Nephron (organoid): ENCODE measurements around the gene SLC36A3.

Experiments used
- H3K27ac Mint-ChIP-seq, 3 experiments: 2 replicates each; pipeline ENCODE4 v1.8.0; 2020; ENCODE audit warnings: mixed read lengths in 3 of 3, mild to moderate bottlenecking in 2 of 3, moderate library complexity in 1 of 3
- H3K27me3 Mint-ChIP-seq: 2 replicates; pipeline ENCODE4 v1.8.0; 2021; ENCODE audit warnings: low read depth, mild to moderate bottlenecking, moderate library complexity, mixed read lengths
- H3K36me3 Mint-ChIP-seq: 2 replicates; pipeline ENCODE4 v1.8.0; 2020; ENCODE audit warnings: low read depth, mixed read lengths
- H3K4me1 Mint-ChIP-seq: 2 replicates; pipeline ENCODE4 v1.8.0; 2020; ENCODE audit warnings: mixed read lengths
- H3K4me3 Mint-ChIP-seq, 3 experiments: 2 replicates each; pipeline ENCODE4 v1.8.0; 2020; ENCODE audit warnings: mild to moderate bottlenecking in 3 of 3, mixed read lengths in 3 of 3, moderate library complexity in 2 of 3
- H3K9me3 Mint-ChIP-seq: 2 replicates; pipeline ENCODE4 v1.8.0; 2020; ENCODE audit warnings: mixed read lengths
- CTCF ChIP-seq, 3 experiments: fragments of 200-600 bp; sonication (generic); IDR thresholded peaks; one replicate each; pipeline ENCODE4 v1.5.0; 2021; ENCODE audit warnings: antibody characterized with exemption in 3 of 3; ENCODE audit not compliant: unreplicated experiment in 3 of 3

The SLC36A3 gene

GRCh38 chr5:151303666-151304065 lies at the start of gene SLC36A3:
Gene SLC36A3 (minus strand): TSS chr5:151303766. CDS start chr5:151303354, 412 bp downstream.
- H3K9me3 Mint-ChIP-seq = no peaks in the 10 kb centered on the region
- H3K27me3 Mint-ChIP-seq = peaks cover 19% of the 10 kb centered on the region
- no peak for TF ChIP-seq CTCF (IDR thresholded peaks at IDR 0.05; ENCODE audit: unreplicated experiment in 3 of 3)
- H3K4me1 Mint-ChIP-seq = no peaks in the 10 kb centered on the region
- no peak within 1 kb of the TSS for H3K27ac Mint-ChIP-seq
- H3K4me3 Mint-ChIP-seq = no peak within 1 kb of the TSS
- no peaks in the 10 kb centered on the region for H3K36me3 Mint-ChIP-seq

- H3K27ac Mint-ChIP-seq = no peak overlapping the region
- no peaks in the 10 kb centered on the region for H3K4me1 Mint-ChIP-seq
- no peak overlapping the region for H3K4me3 Mint-ChIP-seq
- peaks cover 4% of the 10 kb centered on the region for H3K9me3 Mint-ChIP-seq
- TF ChIP-seq CTCF (IDR thresholded peaks at IDR 0.05; ENCODE audit: unreplicated experiment in 3 of 3) = no peak
- H3K36me3 Mint-ChIP-seq = no peaks in the 10 kb centered on the region
- H3K27me3 Mint-ChIP-seq = peaks cover 12% of the 10 kb centered on the region
Measured at GRCh38 chr5:151351671-151352070, 48.1 kb upstream of the SLC36A3 start.

GRCh38 chr5:151348789-151349188 lies 45.2 kb upstream of the SLC36A3 start:
- H3K27ac Mint-ChIP-seq = no peak overlapping the region
- H3K9me3 Mint-ChIP-seq = no peaks in the 10 kb centered on the region
- H3K27me3 Mint-ChIP-seq = peaks cover 35% of the 10 kb centered on the region
- no peak overlapping the region for H3K4me3 Mint-ChIP-seq
- peaks cover 8% of the 10 kb centered on the region for H3K4me1 Mint-ChIP-seq
- no peak for TF ChIP-seq CTCF (IDR thresholded peaks at IDR 0.05; ENCODE audit: unreplicated experiment in 3 of 3)
- no peaks in the 10 kb centered on the region for H3K36me3 Mint-ChIP-seq

- Mint-ChIP-seq H3K4me3 (no peak within 1 kb of the TSS), H3K4me1 (peaks cover 8% of the 10 kb centered on the region), H3K9me3 (no peaks in the 10 kb centered on the region), H3K27ac (no peak within 1 kb of the TSS), H3K36me3 (no peaks in the 10 kb centered on the region), H3K27me3 (peaks cover 44% of the 10 kb centered on the region)
- no peak for TF ChIP-seq CTCF (IDR thresholded peaks at IDR 0.05; ENCODE audit: unreplicated experiment in 3 of 3)
Measured at GRCh38 chr5:151347369-151347768, 43.8 kb upstream of the SLC36A3 start, which contains the start of gene SLC36A2. Gene SLC36A2 (minus strand): TSS chr5:151347559. CDS start chr5:151347460, 99 bp downstream.

GRCh38 chr5:151345808-151346478 lies 42.4 kb upstream of the SLC36A3 start:
- no peak overlapping the region for H3K4me3 Mint-ChIP-seq
- no peak for TF ChIP-seq CTCF (IDR thresholded peaks at IDR 0.05; ENCODE audit: unreplicated experiment in 3 of 3)
- peaks cover 55% of the 10 kb centered on the region for H3K27me3 Mint-ChIP-seq
- no peak overlapping the region for H3K27ac Mint-ChIP-seq
- H3K9me3 Mint-ChIP-seq = no peaks in the 10 kb centered on the region
- H3K4me1 Mint-ChIP-seq = peaks cover 8% of the 10 kb centered on the region
- no peaks in the 10 kb centered on the region for H3K36me3 Mint-ChIP-seq
